Anterior cingulate cortex (tissue), 58 donors: ENCODE results near the gene TEDC2.
"Not testable (repeated sequence)": the region's sequence is repeated elsewhere in the genome, so short reads cannot be mapped to it uniquely, and the experiment has no call there.

Experiments
- DNase-seq, 58 donors: peaks; one replicate each; lab custom pipeline; 2025; lab: John Stamatoyannopoulos, UW

The TEDC2 gene

DNA sequence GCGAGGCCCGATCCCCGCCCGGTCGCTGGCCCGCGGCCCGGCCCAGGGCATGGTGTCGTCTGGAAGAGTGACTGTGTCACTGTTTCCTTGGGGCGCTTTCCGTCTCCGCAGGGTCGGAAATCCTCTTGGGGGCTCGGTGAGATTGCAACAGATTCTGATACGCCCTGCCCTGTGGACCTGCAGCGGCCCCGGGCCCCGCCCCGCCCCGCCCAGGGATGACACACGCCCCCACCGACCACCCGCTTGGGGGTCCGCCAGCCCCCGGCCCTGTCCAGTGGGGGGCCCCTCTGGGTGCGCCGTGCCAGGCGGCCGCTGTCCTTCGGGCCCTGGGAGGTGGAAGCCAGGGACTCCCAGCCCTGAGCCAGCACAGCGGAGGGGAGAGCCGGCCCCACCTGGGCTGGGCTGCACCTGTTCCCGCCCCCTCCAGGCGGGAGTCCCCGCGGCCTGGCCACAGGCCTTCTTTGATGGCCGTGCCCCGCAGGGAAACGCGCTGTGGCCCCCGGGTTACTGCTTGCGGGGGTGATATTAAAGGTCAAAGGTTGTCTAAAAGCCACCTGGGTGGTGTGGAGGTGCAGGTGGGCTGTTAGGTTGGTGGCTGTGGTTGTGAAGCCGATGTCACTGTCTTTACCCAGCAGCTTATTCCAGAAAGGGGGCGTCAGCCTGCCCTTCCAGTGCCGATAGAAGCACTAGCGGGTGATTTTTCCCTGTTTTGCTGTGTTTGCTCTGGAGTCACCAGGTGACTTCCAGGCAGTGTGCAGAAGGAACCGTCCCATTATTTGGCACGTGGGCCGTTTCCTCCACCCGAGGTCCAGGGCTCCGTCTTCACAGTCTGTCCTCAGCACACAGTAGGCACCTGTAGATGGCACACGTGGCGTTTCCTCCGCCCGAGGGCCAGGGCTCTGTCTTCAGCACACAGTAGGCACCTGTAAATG, 15.8 kb downstream of the TEDC2 start:
- DNase-seq, result peak in 1 of 58 donors; percentile 53

GRCh38 chr16:2476345-2476720, 16.4 kb downstream of the TEDC2 start:
- no peak for DNase-seq

DNA sequence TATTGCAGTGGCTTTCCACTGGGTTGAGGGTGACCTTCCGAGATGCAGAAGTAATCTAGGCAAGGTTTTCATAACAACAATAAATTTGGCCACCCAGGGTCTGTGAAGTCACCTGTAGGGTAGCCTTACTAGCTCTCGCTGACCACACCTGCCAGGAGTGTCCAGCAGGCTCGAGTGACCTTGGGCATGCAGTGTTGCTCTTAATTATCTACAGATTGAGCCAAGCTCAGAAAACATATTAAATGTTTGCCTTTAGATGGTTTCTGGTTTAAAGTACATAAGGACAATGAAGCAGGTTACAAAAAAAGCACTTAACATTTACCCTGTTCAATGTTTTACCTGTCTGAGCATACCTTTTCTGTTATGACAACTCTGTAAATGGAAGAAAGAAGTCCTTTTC, 16.8 kb downstream of the TEDC2 start:
- DNase-seq, result no peak

- no peak for DNase-seq
Measured at GRCh38 chr16:2477327-2477726, 17.4 kb downstream of the TEDC2 start.

DNA sequence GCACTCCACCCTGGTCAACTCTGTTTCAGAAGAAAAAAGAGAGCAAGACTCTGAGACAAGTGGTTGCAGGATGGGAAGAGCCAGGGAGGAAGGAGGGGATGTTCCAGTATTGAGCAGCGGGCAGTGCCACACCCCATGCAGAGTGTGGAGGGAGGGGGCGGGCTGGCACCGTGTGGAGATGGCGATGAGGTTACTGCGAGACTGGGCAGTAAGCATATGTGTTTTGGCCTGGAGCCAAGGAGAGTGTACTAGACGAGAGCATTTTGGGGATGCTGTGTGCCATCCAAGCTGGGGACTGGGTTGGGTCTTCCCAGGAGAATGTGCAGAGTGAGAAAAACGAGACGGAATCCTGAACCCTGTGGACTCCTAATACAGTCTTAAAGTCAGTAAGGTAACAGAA, 18.4 kb downstream of the TEDC2 start:
- DNase-seq, result no peak

GRCh38 chr16:2479996-2480395, 20.1 kb downstream of the TEDC2 start:
- not testable (repeated sequence) for DNase-seq

GRCh38 chr16:2480948-2481347, 21.0 kb downstream of the TEDC2 start:
- no peak for DNase-seq

GRCh38 chr16:2481676-2482075, 21.8 kb downstream of the TEDC2 start:
- DNase-seq, result no peak

- DNase-seq, result no peak
Measured at GRCh38 chr16:2482249-2482648, 22.3 kb downstream of the TEDC2 start.

- DNase-seq, result peak in 50 of 58 donors; percentile 28 to 82 (median 58)
Measured at GRCh38 chr16:2482708-2483534, 23.0 kb downstream of the TEDC2 start.

DNA sequence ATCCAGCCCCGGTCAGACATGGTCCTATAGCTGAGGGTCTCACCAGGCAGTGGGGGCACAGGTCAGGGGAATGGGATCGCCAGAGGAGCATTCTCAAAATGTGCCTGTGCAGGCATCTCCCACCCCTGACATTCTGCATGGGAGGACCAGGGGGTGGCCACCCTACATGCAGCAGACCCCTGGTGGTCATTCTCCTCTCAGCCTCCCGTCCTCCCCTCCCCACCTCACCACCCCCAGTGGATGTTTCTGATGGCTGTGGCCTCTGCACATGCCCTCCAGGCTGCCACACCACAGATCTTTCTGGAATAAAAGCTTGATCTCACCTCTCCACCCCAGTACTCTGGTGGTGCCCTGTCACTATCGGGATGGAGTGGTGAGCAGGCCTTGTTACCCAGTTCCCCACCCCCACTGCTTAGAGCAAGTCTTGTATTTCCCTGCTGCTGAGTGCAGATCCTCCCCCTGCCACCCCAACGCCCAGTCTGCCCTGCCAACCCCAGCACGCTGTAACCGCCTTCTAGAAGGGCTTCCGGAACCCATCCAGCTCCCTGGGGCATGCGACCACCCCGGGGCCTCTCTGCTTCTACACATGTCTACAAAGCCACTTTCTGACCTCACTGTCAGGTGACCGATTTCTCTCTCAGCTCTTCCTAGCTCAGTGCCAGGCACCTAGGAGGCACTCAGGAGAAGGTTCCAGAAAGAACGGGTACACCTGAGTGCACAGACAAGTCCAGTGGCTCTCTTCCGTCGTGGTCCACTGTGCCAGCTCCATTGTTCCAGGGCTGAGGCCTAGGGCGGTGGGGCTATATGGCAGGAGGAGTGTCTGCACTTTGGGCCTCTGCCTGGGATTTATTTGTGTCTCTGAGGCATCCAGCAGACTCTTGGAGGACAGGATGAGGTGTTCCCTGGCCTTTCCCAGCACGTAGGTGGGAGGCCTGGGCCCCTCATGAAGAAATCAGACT, 24.3 kb downstream of the TEDC2 start:
- DNase-seq, result no peak

DNA sequence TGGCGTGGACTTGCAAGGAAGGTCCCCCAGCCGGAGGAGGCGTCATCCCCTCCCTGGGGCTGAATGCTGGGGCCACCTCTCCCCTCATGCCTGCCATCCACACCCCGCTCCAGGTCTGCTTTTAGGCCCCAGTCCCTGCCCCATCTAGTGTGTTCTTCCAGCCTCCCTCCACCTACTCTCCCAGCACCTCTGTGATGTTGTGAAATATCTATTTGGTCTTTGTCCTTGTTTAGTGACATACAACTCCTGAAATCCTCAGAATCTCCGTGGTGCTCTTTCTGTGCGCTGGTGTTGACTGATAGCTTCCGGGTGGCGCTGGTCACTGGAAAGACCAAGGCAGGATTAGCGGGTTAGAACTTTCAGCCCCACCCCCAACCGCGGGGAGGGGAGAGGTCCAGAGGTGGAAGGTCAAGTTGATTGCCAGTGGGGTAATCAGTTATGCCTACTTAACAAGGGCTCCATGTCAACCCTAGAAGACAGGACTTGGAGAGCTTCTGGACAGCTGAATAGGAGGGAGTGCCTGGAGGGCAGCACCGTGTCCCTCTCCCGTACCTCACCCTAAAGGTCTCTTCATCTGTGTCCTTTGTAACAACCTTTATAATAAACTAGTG, 25.1 kb downstream of the TEDC2 start:
- DNase-seq, result no peak

DNA sequence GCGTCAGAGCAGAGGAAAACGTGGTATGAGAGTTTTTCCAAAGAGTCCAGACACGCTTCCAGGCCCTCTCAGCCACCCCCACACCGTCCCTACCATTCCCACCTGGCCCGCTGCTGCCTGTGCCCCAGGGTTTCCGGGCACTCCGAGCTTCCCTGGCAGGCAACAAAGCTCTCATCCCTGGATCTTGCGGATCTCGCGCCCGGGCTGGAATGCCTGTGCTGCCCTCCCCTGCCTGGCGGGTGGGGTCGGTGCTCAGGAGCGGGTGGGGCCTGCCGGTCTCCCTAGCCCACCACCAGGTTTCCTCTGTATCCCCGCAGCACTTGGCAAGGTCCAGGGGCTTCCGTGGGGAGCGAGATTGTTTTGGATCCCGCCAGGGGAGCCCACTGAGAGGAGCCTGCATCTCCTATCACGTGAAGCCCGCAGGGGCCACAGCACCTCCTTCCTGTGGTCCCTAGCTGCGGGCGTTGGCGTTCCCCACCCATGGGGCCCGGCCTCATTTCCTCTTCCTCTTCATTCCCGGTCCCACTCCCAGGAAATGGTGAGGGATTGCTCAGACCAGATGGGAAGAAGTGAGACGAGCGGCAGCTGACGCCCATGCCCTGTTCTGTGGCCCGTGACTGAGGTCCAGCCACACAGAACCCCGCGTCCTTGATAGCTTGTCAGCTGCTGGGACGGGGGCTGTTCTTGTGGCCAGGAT, 26.1 kb downstream of the TEDC2 start:
- no peak for DNase-seq

DNA sequence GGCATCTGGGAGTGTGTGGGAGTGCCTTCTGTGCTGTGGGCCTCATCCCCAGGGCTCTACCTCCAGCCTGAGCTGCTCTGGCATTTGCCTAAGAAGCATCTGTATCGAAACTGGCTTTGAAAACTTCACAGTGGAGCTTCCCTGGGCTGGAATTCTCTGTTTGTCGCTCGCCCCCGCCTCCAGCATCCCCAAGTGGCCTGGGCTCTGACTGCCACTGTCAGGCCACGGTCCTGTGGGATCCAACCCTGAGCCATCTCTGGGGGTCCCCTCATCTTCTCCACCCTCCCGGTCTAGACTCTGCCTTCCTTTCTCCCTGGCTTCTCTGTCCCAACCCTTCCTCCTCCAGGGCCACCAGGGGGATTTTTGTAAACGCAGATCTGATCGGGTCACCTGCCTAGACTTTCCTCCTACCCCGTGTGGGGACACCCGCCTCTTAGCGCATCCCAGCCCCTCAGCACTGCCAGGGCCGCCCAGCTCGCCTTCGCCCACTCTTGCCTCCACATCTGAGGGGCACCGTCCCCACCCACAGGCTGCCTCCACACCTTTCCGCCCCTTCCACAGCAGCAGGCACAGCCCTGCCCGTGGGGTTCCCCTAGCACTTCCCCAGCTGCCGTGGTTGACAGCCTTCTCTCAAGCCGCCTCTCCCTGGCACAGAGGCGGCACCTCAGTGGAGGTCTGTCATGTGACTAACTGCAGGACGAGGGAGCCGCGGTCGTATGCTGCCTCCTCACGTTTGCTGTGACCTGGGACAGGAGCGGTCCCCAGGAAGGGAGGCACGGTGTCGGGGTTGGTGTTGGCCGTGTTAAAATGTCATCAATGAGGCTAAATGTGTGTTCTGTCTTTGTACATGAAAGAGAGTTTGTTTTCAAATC, 27.0 kb downstream of the TEDC2 start:
- peak in 33 of 58 donors; percentile 17 to 60 (median 45) for DNase-seq

DNA sequence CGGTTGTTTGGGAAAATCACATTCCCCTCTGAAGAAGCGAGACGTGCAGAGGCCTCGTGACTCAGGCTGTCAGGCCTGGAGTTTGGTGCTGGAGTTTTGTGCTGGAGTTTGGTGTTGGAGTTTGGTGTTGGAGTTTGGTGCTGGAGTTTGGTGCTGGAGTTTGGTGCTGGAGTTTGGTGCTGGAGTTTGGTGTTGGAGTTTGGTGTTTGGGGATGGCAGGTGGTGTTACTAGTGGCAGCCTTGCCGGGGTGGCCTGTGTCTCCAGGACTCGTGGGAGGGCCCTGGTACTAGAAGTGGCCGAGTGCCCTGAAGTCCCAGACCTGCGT, 27.6 kb downstream of the TEDC2 start:
- peak in 2 of 58 donors; percentile 48 to 59 for DNase-seq

DNA sequence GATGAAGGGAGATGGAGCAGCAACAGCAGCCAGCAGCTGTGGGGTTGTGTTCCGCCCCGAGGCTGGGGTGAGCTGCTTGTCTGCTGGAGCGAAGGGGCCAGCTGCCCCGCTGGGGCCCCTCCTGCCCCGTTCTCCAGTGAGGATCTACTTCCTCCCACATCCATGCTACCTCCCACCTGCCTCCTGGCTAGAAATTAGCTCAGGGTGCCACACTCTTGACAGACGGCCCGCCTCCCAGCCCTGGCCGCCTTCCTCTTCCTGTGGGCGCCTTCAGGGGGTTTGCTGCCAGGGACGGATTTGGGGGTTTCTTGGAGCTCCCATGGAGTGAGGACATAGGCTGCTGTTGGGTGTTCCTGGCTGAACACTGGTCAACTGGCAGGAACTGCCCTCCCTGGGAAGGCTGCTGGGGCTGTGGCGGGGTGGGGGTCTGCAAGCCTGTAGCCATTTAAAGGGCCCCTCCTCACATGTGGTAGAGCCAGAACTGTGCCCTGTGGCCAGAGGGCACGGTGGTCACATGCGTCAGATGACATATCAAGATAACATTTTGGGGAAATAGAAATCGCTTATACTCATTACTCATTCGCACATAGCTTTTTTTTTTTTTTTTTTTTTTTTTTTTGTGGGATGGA, 28.1 kb downstream of the TEDC2 start:
- peak in 3 of 58 donors; percentile 31 to 42 (median 34) for DNase-seq

- DNase-seq, result no peak
Measured at GRCh38 chr16:2489581-2489980, 29.7 kb downstream of the TEDC2 start.
